NOMO-1 (cell line): ENCODE results near the gene FLAD1.

ENCODE experiments used
- DNase-seq, 2 experiments: peaks; one replicate each; lab custom pipeline; 2025; ENCODE audit not compliant: unreplicated experiment in 2 of 2; lab: John Stamatoyannopoulos, UW

Gene FLAD1

GRCh38 chr1:154982897-154983648 lies at the start of gene FLAD1:
Gene FLAD1, plus strand, starts transcription at chr1:154983344. Its CDS starts 351 bp downstream, at chr1:154983695.
- peak; percentile 98 to 99 for DNase-seq

GRCh38 chr1:154934358-154934948 lies 48.7 kb upstream of the FLAD1 start:
- DNase-seq, result no peak

- DNase-seq, result no peak
Measured at GRCh38 chr1:154935749-154936554, 47.2 kb upstream of the FLAD1 start.

GRCh38 chr1:154936555-154937084 lies 46.5 kb upstream of the FLAD1 start, which contains the start of gene PMVK:
Gene PMVK, minus strand, starts transcription at chr1:154936719. Its CDS starts 34 bp downstream, at chr1:154936685.
- peak; percentile 90 to 93 for DNase-seq

- DNase-seq, result peak; percentile 89 to 90
Measured at GRCh38 chr1:154937085-154937987, 45.8 kb upstream of the FLAD1 start.

GRCh38 chr1:154937988-154938386 lies 45.2 kb upstream of the FLAD1 start:
- no peak for DNase-seq

- DNase-seq, result no peak
Measured at GRCh38 chr1:154938604-154939399, 44.3 kb upstream of the FLAD1 start.

GRCh38 chr1:154940213-154940560 lies 43.0 kb upstream of the FLAD1 start:
- DNase-seq, result no peak

- no peak for DNase-seq
Measured at GRCh38 chr1:154940651-154941194, 42.4 kb upstream of the FLAD1 start.

- no peak for DNase-seq
Measured at GRCh38 chr1:154941333-154942013, 41.7 kb upstream of the FLAD1 start.

- DNase-seq, result peak; percentile 69 to 80
Measured at GRCh38 chr1:154943649-154944400, 39.3 kb upstream of the FLAD1 start.

GRCh38 chr1:154944401-154945159 lies 38.6 kb upstream of the FLAD1 start:
- DNase-seq, result no peak

- no peak for DNase-seq
Measured at GRCh38 chr1:154945160-154945961, 37.8 kb upstream of the FLAD1 start.

- no peak for DNase-seq
Measured at GRCh38 chr1:154945962-154946850, 36.9 kb upstream of the FLAD1 start.

- DNase-seq, result no peak
Measured at GRCh38 chr1:154948079-154948478, 35.1 kb upstream of the FLAD1 start.
